Heart right ventricle (tissue), 16 donors: ENCODE results near the gene GNAO1. TPM values are rescaled to one million over a fixed set of nuclear protein-coding genes. Genes with fewer than 3 reads are reported as not detected.

Experiments
- ATAC-seq, 8 donors: fragments of 200-7000 bp; cut with Tn5 transposase; one replicate each; pipeline ENCODE4 v1.9.1; 2020; ENCODE audit warnings: mild to moderate bottlenecking in 8 of 8, moderate library complexity in 8 of 8, moderate number of reproducible peaks in 1 of 8
- DNase-seq, 2 donors: peaks; one replicate each; pipeline ENCODE4 v3.0.0-alpha.2; 2020
- H3K27ac ChIP-seq, 10 donors: fragments of 200-600 bp; sonication (generic) in 2 of 10; one replicate each; pipeline versions ENCODE4 v1.5.0 to v1.8.0; 2020 to 2022; ENCODE audit warnings: mild to moderate bottlenecking in 3 of 10
- H3K27me3 ChIP-seq, 7 donors: fragments of 200-600 bp; one replicate each; pipeline ENCODE4 v1.8.0; 2021 to 2022; ENCODE audit warnings: mild to moderate bottlenecking in 2 of 7
- H3K36me3 ChIP-seq, 9 donors: fragments of 200-600 bp; sonication (generic) in 1 of 9; one replicate each; pipeline versions ENCODE4 v1.5.0 to v1.8.0; 2020 to 2022; ENCODE audit warnings: mild to moderate bottlenecking in 2 of 9
- H3K4me1 ChIP-seq, 9 donors: fragments of 200-600 bp; sonication (generic) in 1 of 9; one replicate each; pipeline versions ENCODE4 v1.5.0 to v1.8.0; 2020 to 2022; ENCODE audit warnings: mild to moderate bottlenecking in 4 of 9
- H3K4me3 ChIP-seq, 10 donors: fragments of 200-600 bp; sonication (generic) in 2 of 10; one replicate each; pipeline versions ENCODE4 v1.5.0 to v1.8.0; 2020 to 2022; ENCODE audit warnings: mild to moderate bottlenecking in 7 of 10, moderate library complexity in 2 of 10
- H3K9me3 ChIP-seq, 11 donors: fragments of 200-600 bp in 10 of 11; sonication (generic) in 2 of 11; one replicate each; pipeline versions ENCODE4 v1.5.0 to v1.8.0; 2013 to 2022; ENCODE audit warnings: mild to moderate bottlenecking in 2 of 11, control low read depth in 1 of 11, moderate library complexity in 1 of 11
- CTCF ChIP-seq, 9 donors: fragments of 200-600 bp; sonication (generic) in 2 of 9; IDR thresholded peaks; one replicate each; pipeline versions ENCODE4 v1.5.0 to v1.8.0; 2021 to 2022; ENCODE audit warnings: antibody characterized with exemption in 9 of 9, mild to moderate bottlenecking in 5 of 9, moderate library complexity in 1 of 9
- WGBS, 2 donors: extraction: QIAGEN DNeasy Blood & Tissue Kit; methylation state at CpG; one replicate each; pipeline ENCODE4 v1.1.7; 2013; ENCODE audit warnings: inconsistent platforms in 1 of 2; 5-methylcytosine and 5-hydroxymethylcytosine counted together
- intact Hi-C, 10 donors: fragments of 100-400 bp; cut with DNase I; formaldehyde crosslinking; loops; one replicate each; pipeline versions ENCODE4 v1.11.1 to v1.14.2; 2022
- polyA plus RNA-seq, 2 donors: library from polyadenylated mRNA; stranded (reverse); fragments of 200-250 nt; gene quantifications; one replicate each; pipeline ENCODE4 v1.2.3, GENCODE V29; 2013
- total RNA-seq, 10 donors: library from RNA; stranded (reverse); fragmentation: NEBNext Ultra II Directional in 3 of 10; extraction: Animal tissue kit (Norgen Biotek cat#: 25700) in 3 of 10; gene quantifications; one replicate each; pipeline versions ENCODE4 v1.2.1 to v1.2.4, GENCODE V29; 2021 to 2023
- donor health status: Arrhythmogenic right ventricular cardiomyopathy.
- donor health status: ischemic (EF 13 %, LVEDD 7.1; RV severe dilation, severe dysfunction).
- donor health status: healthy with polysubstance abuse.
- donor health status: DM: no; HTN: yes; CAD: no.
- donor health status: DM: no; HTN: no; CAD: no.
- donor health status: ischemic (EF 25% LVEDD 6.9; RV normal size, moderate dysfunction).
- donor health status: ischemic (EF 25% LVEDD 5.7; RV mildly dilated, moderate dysfunction).
- donor health status: healthy.
- donor health status: DM: yes; HTN: yes; CAD: no.
- donor health status: Ischemic cardiomyopathy.
- donor health status: ischemic (EF 35%, LVEDD 5.7; RV mildly dilated, moderate dysfunction).
- donor health status: nonischemic (EF 11% LVEDD 7.7; RV severe dilation, severe dysfunction).
- donor health status: DM: yes; HTN: yes; CAD: no.
- donor health status: PGD.
- donor health status: ischemic (EF 29% LVEDD 5.4; RV normal size, mild dysfunction).
- donor health status: nonischemic (EF 23%, LVEDD 6.1; RV moderate dilation, normal function).

Gene GNAO1
- total and polyA plus RNA-seq, 12 donors: 1.4 to 36.7 (median 13.5) TPM

- Histone ChIP-seq H3K4me3 (no peak overlapping the region), H3K4me1 (peaks cover 4 to 22% (median 10%) of the 10 kb centered on the region in 9 donors), H3K36me3 (no peaks in the 10 kb centered on the region), H3K27me3 (no peaks in the 10 kb centered on the region), H3K9me3 (no peaks in the 10 kb centered on the region), H3K27ac (no peak overlapping the region)
- ATAC-seq: no peak
- TF ChIP-seq CTCF (IDR thresholded peaks at IDR 0.05): no peak
- intact Hi-C loops: loop anchor here in 1 of 10 donors (10.0 kb wide), 1 partner anchor 108 kb away; the partner anchor contains the start of gene GNAO1
- WGBS, 2 donors: 91 to 94% methylated on average over 13 of the region's 13 CpGs
- DNase-seq: no peak
Measured at GRCh38 chr16:56303066-56303715, 111.9 kb downstream of the GNAO1 start.

- intact Hi-C loops: loop anchor here in 1 of 10 donors (10.0 kb wide), 1 partner anchor 109 kb away; the partner anchor contains the start of gene GNAO1
- H3K9me3 ChIP-seq: no peaks in the 10 kb centered on the region
- DNase-seq (no peak), ATAC-seq (no peak)
- no peak for TF ChIP-seq CTCF (IDR thresholded peaks at IDR 0.05)
- WGBS, 2 donors: 90 to 94% methylated on average over 6 of the region's 6 CpGs
- no peak overlapping the region for H3K4me3 ChIP-seq
- H3K27me3 ChIP-seq: no peaks in the 10 kb centered on the region
- H3K4me1 ChIP-seq: peaks cover 4 to 20% (median 9%) of the 10 kb centered on the region in 9 donors
- no peak overlapping the region for H3K27ac ChIP-seq
- H3K36me3 ChIP-seq: no peaks in the 10 kb centered on the region
Measured at GRCh38 chr16:56303880-56304279, 112.6 kb downstream of the GNAO1 start.

GRCh38 chr16:56305956-56306565 lies 114.8 kb downstream of the GNAO1 start:
- Histone ChIP-seq H3K4me3 (no peak overlapping the region), H3K36me3 (no peaks in the 10 kb centered on the region), H3K4me1 (peaks cover 0 to 7% (median 0%) of the 10 kb centered on the region in 9 donors), H3K27me3 (no peaks in the 10 kb centered on the region), H3K9me3 (no peaks in the 10 kb centered on the region), H3K27ac (no peak overlapping the region)
- ATAC-seq (no peak), DNase-seq (no peak)
- intact Hi-C loops: loop anchor here in 1 of 10 donors (10.0 kb wide), 1 partner anchor 111 kb away; the partner anchor contains the start of gene GNAO1
- WGBS, 2 donors: 57 to 64% methylated on average over 9 of the region's 9 CpGs
- TF ChIP-seq CTCF (IDR thresholded peaks at IDR 0.05): no peak

GRCh38 chr16:56306690-56307533 lies 115.6 kb downstream of the GNAO1 start:
- H3K4me1 ChIP-seq: peaks cover 0 to 7% (median 0%) of the 10 kb centered on the region in 9 donors
- H3K9me3 ChIP-seq: no peaks in the 10 kb centered on the region
- ATAC-seq (no peak), DNase-seq (no peak)
- WGBS, 2 donors: 78% methylated on average over 16 of the region's 16 CpGs
- intact Hi-C loops: loop anchor here in 1 of 10 donors (10.0 kb wide), 1 partner anchor 112 kb away; the partner anchor contains the start of gene GNAO1
- H3K4me3 ChIP-seq: no peak overlapping the region
- H3K36me3 ChIP-seq: no peaks in the 10 kb centered on the region
- no peak overlapping the region for H3K27ac ChIP-seq
- TF ChIP-seq CTCF (IDR thresholded peaks at IDR 0.05): no peak
- no peaks in the 10 kb centered on the region for H3K27me3 ChIP-seq
